Fibroblast of mammary gland (primary cell): ENCODE measurements around the gene MXRA8.

Source experiments
- DNase-seq: peaks from one replicate; pipeline ENCODE4 v3.0.0-alpha.2; 2010; ENCODE audit warnings: low read depth
- H3K4me3 ChIP-seq: 2 replicates; pipeline ENCODE4 v1.5.1; 2011; ENCODE audit warnings: low read depth, mild to moderate bottlenecking, low read length, moderate library complexity; ENCODE audit not compliant: control insufficient read depth
- TF ChIP-seq, protein P1 (sequence below): conservative IDR thresholded peaks from 2 replicates; pipeline ENCODE4 v1.5.1; 2011; ENCODE audit warnings: low read depth, low read length, inconsistent platforms; ENCODE audit not compliant: control insufficient read depth, insufficient read depth

MXRA8 gene

DNA sequence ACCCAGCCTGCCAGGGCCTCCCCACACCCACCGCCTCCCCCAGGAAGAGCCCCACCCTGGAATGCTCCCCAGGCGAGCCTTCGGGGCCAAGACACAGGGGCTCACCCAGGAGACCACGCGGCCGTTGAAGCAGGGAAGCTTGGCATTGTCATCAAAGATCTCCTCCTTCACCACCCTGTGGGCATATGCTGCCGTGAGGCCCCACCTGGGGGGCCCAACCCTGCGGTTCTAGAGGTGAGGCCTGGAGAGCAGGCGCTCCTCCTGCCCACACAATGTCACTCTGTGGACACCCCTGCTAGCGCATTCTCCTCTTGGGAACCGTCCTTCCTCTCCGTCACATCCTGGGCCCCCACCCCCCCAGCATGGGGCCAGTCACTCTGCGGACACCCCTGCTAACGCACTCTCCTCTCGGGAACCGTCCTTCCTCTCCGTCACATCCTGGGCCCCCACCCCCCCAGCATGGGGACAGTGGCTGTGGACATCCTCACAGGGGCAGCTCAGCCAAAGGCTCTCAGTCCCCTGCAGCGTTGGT is 15.7 kb downstream of the MXRA8 start:
- DNase-seq, result no peak
- TF ChIP-seq, protein P1, sequence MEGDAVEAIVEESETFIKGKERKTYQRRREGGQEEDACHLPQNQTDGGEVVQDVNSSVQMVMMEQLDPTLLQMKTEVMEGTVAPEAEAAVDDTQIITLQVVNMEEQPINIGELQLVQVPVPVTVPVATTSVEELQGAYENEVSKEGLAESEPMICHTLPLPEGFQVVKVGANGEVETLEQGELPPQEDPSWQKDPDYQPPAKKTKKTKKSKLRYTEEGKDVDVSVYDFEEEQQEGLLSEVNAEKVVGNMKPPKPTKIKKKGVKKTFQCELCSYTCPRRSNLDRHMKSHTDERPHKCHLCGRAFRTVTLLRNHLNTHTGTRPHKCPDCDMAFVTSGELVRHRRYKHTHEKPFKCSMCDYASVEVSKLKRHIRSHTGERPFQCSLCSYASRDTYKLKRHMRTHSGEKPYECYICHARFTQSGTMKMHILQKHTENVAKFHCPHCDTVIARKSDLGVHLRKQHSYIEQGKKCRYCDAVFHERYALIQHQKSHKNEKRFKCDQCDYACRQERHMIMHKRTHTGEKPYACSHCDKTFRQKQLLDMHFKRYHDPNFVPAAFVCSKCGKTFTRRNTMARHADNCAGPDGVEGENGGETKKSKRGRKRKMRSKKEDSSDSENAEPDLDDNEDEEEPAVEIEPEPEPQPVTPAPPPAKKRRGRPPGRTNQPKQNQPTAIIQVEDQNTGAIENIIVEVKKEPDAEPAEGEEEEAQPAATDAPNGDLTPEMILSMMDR, result no peak
- H3K4me3 ChIP-seq, result no peak overlapping the region

DNA sequence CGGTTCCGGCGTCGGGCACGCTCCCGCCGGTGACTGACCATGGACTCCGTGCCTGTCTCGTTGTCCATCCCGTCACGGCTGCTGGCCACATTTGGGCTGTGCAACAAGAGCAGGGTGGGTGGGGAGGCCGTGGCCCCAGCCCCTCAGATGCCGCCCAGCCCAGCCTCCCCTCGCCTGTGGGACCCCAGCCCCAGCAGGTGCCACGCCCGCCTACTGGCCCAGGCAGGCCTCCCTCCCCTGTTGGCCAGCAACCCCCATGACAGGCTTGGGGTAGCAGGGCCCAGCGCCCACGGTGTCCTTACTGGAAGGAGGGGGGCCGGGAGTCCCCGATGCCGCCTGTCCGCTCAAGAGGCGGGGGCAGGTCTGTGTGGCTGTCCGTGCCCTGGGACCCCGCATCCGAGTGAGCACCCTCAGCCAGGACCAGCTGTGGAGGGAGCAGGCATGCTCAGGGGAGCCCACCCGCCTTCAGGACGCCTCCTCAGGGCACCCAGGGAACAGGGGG is 16.2 kb downstream of the MXRA8 start:
- H3K4me3 ChIP-seq, result no peak overlapping the region
- TF ChIP-seq, protein P1, result no peak
- no peak for DNase-seq

DNA sequence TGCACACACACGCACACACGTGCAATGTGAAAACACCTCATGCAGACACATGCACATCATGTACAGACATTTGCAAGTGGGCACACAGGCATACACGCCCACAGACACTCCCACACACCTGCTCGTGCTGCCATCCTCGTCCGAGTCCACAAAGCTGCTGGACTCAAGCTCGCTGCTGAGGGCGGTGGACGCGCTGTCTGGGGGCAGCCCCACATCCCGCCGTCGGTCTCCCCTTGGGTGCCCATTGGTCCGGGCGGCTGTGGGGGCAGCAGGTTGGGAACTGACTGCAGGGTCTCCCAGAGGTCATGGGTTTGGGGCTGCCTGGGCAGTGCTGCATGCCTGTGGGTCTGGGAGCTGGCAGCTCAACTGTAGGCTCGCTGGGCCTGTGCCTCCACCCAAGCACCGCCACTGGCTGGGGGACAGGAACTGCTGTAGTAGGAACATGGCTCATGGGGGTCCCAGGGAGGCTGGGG is 16.8 kb downstream of the MXRA8 start:
- no peak for DNase-seq
- H3K4me3 ChIP-seq, result no peak overlapping the region
- TF ChIP-seq, protein P1, result no peak

DNA sequence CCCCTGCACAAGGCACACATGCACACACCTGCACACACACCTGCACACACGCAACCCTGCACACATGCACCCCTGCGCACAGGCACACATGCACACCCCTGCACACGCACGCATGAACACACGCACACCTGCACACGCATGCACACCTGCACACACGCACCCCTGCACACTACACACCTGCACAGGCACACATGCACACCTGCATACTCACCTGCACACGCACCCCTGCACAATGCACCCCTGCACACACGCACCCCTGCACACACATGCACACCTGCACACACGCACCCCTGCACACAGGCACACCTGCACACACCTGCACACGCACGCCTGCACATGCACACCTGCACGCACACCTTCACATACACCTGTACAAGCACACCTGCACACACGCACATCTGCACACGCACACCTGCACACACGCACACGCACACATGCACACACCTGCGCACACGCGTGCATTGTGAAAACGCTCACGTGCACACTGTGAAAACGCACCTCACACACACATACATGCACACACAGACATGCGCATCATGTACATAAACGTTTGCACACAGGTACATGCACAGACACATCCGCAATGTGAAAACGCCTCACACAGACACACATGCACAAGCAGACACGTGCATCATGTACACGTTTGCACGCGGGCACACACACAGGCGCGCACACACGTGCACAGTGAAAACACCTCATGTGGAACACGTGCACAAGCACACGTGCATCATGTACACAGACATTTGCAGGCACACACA is 17.4 kb downstream of the MXRA8 start:
- TF ChIP-seq, protein P1, result no peak
- no peak for DNase-seq
- H3K4me3 ChIP-seq, result no peak overlapping the region

DNA sequence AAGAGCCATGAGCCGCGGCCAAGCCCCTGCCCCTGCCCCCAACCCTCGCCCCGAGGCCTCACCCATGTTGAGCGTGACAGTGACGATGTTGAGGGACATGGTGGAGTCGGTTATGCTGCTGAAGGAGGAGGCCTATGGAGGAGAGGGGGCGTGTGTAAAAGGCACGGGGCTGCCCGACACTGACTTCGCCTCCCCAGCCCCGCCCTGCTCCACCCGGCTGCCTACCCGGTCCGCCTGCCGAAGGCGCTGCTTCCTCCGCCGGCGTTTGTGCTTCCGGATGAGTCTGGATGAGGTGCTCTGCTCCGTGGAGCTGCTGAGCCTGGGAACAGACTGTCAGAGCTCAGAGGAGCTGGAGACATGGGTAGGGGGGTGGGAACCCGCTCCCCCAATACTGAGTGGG is 18.2 kb downstream of the MXRA8 start:
- no peak overlapping the region for H3K4me3 ChIP-seq
- DNase-seq, result no peak
- TF ChIP-seq, protein P1, result no peak

DNA sequence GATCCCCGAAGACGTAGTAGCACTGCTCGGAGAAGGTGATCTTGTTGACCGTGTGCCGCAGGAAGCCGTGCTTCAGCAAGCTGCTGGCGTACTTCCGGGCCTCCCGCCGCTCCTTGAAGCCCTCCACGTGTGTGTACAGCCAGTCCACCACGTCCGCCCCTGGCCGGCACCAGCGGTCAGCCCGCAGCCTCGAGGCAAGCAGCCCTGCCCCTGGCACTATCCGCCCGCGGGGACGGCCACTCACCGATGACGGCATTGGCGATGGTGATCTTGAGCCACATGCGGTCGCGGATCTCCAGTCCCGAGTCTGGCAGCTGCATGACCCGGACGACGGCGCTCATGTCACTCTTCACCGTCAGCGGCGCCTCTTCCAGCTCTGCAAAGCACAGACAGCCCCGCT is 20.1 kb downstream of the MXRA8 start:
- H3K4me3 ChIP-seq, result no peak overlapping the region
- DNase-seq, result no peak
- TF ChIP-seq, protein P1, result no peak
